A549 (cell line): ENCODE data around the gene TSC2.
A peak's percentile ranks its signal among the peaks of the same experiment; 100 is the strongest.

Source experiments
- CTCF ChIP-seq: fragments of >200 bp; sonication (Bioruptor Twin); formaldehyde crosslinking; IDR thresholded peaks from 3 replicates; pipeline ENCODE4 v1.5.1; 2016
- POLR2A ChIP-seq: IDR thresholded peaks from 2 replicates; pipeline ENCODE4 v1.6.1; 2012; ENCODE audit warnings: mild to moderate bottlenecking, low read length
- REST ChIP-seq: fragments of 200-600 bp; sonication (generic); IDR thresholded peaks from 2 replicates; pipeline ENCODE4 v1.6.1; 2016; ENCODE audit warnings: antibody characterized with exemption, mild to moderate bottlenecking, moderate library complexity
- RFX5 ChIP-seq: fragments of 450-650 bp; IDR thresholded peaks from 2 replicates; pipeline ENCODE4 v1.7.1; 2014; ENCODE audit warnings: antibody characterized with exemption, mild to moderate bottlenecking, moderate library complexity

DNA sequence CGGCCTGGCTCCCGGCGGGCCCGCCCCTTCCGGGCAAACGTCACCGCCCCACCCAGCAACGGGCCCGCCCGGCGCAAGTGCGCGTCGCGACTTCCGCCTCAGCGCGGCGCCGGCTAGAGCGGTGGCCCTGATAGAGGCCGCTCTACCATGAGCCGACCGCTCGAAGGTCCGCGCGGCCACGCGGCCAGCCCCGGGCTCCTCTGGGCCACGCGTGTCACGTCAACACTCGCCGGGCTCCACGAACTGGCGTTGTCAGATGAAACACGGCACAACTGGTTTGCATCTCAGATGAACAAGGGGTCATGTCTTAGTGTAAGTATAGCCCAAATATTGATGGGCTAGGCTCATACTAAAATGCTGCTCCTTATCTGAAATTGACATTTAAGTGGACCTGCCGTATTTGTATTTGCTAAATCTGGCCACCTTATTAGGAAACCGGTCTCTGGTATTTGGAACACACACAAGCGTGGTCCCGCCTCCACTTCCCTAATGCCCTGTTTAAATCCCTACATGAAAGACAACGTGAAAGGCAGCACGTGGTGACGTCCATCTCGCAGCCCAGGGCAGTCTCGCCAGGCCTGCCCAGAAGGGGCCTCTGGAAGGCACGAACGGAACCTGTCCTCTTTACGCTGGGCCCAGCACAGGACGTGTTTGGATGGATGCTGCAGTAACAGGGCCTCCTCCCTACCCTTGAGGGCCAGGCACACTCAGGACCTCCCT, 37.8 kb upstream of the TSC2 start, which contains the start of gene ZNF598:
- TF ChIP-seq CTCF (no peak; the same call in 2 of the 3 replicates), RFX5 (no peak), REST (no peak), POLR2A (peak; percentile 81)
